OCI-LY7 (cell line): ENCODE results near the gene CHCHD6. TPM values are rescaled to one million over a fixed set of nuclear protein-coding genes. Genes with fewer than 3 reads are reported as not detected.

ENCODE experiments used
- BruUV-seq: library from RNA; stranded (reverse); fragments of 400-500 nt; replicated peaks from 2 replicates; lab custom pipeline; 2021; lab: Mats Ljungman, UMichigan
- CTCF ChIA-PET: fragments of 300-600 bp; sonication (Branson Sonifier 250); formaldehyde crosslinking; loops from one replicate; lab custom pipeline; 2022; ENCODE audit warnings: antibody characterized with exemption; ENCODE audit not compliant: unreplicated experiment; lab: Charles Lee
- POLR2A ChIA-PET: fragments of 300-600 bp; sonication (Branson Sonifier 250); formaldehyde crosslinking; loops from one replicate; lab custom pipeline; 2022; ENCODE audit warnings: antibody characterized with exemption; lab: Charles Lee
- DNase-seq: peaks from one replicate; pipeline ENCODE4 v3.0.0-alpha.2; 2015; ENCODE audit warnings: low spot score
- H2AFZ ChIP-seq: fragments of 200-600 bp; sonication (generic), shearing (Covaris generic); 2 replicates; pipeline ENCODE4 v1.6.1; 2014; ENCODE audit warnings: mild to moderate bottlenecking, antibody characterized with exemption, low read length, moderate library complexity
- H3K27ac ChIP-seq: fragments of 200-600 bp; sonication (generic); 2 replicates; pipeline ENCODE4 v1.5.1; 2014; ENCODE audit warnings: mixed run types, low read depth, mild to moderate bottlenecking, moderate library complexity, low read length, inconsistent platforms; ENCODE audit not compliant: poor library complexity, severe bottlenecking
- H3K36me3 ChIP-seq: fragments of 200-600 bp; sonication (generic); 2 replicates; pipeline ENCODE4 v1.6.1; 2014; ENCODE audit warnings: mild to moderate bottlenecking, antibody characterized with exemption, low read length, moderate library complexity, mixed read lengths; ENCODE audit not compliant: insufficient read depth
- H3K4me1 ChIP-seq: fragments of 200-600 bp; sonication (generic); 2 replicates; pipeline ENCODE4 v1.5.1; 2014; ENCODE audit warnings: mild to moderate bottlenecking, low read length; ENCODE audit not compliant: insufficient read depth, poor library complexity, severe bottlenecking
- H3K4me2 ChIP-seq: fragments of 200-600 bp; sonication (generic); 2 replicates; pipeline ENCODE4 v1.6.1; 2014; ENCODE audit warnings: mild to moderate bottlenecking, low read length
- H3K4me3 ChIP-seq: fragments of 200-600 bp; sonication (generic); 2 replicates; pipeline ENCODE4 v1.5.1; 2014; ENCODE audit warnings: mild to moderate bottlenecking, low read depth, low read length; ENCODE audit not compliant: poor library complexity, severe bottlenecking
- H3K79me2 ChIP-seq: fragments of 200-600 bp; sonication (generic); 2 replicates; pipeline ENCODE4 v1.6.1; 2016; ENCODE audit warnings: low read depth, mild to moderate bottlenecking, low read length, moderate library complexity, mixed read lengths; ENCODE audit not compliant: insufficient read depth
- H3K9me2 ChIP-seq: fragments of 200-600 bp; sonication (generic); 2 replicates; pipeline ENCODE4 v1.6.1; 2016; ENCODE audit warnings: mild to moderate bottlenecking, low read length, mixed read lengths; ENCODE audit not compliant: insufficient read depth
- H3K9me3 ChIP-seq: fragments of 200-600 bp; sonication (generic); 2 replicates; pipeline ENCODE4 v1.6.1; 2014; ENCODE audit warnings: mild to moderate bottlenecking, mixed run types, low read length, mixed read lengths
- H4K20me1 ChIP-seq: fragments of 200-600 bp; sonication (generic); 2 replicates; pipeline ENCODE4 v1.6.1; 2014; ENCODE audit warnings: mild to moderate bottlenecking, antibody characterized with exemption, low read length, moderate library complexity, mixed read lengths; ENCODE audit not compliant: insufficient read depth
- EZH2phosphoT487 ChIP-seq: fragments of 200-600 bp; sonication (generic); IDR thresholded peaks from 2 replicates; pipeline ENCODE4 v1.6.1; 2018; ENCODE audit warnings: low read depth, borderline replicate concordance, mild to moderate bottlenecking, mixed run types, antibody characterized with exemption, low read length, moderate library complexity, mixed read lengths
- intact Hi-C: fragments of 100-400 bp; cut with micrococcal nuclease; formaldehyde crosslinking; loops from one replicate; pipeline ENCODE4 v1.10.0; 2022; ENCODE audit not compliant: unreplicated experiment
- total RNA-seq, 2 experiments: library from RNA; depleted of rRNA in 1 of 2; stranded (reverse); fragments of >200 nt in 1 of 2; shearing (Covaris generic) in 1 of 2; gene quantifications; 2 replicates each; pipeline ENCODE4 v1.2.3, GENCODE V29; 2014 to 2022
- TF ChIP-seq, protein P1 (sequence below): fragments of 200-600 bp; sonication (generic); conservative IDR thresholded peaks from 2 replicates; pipeline ENCODE4 v1.5.1; 2014; ENCODE audit warnings: mild to moderate bottlenecking, antibody characterized with exemption, low read length, moderate library complexity, mixed read lengths

The CHCHD6 gene
- total RNA-seq, 2 experiments from 2014 or later, result 14.7 to 21.2 TPM

DNA sequence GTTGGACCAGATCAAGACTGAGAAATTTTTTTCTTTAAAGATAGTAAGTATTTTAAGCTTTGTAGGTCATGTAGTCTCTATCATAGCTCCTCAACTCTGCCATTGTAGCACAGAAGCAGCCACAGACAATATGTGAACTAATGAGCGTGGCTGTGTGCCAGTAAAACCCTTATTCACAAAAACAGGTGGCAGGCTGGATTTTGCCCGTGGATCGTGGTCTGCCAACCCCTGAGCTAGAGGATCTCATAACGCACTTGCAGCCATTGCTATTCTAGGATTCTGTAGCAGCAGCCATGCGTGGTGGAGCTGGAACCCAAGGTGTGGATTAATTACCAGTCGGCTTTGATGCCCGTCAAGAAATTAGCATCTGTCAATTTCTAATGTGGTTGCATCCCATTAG lies 210.2 kb downstream of the CHCHD6 start:
- BruUV-seq, result no TSS peak
- DNase-seq, result no peak
- no peak overlapping the region for H3K4me2 ChIP-seq
- intact Hi-C loops, result no loop called here
- H3K4me3 ChIP-seq, result no peak overlapping the region
- no peaks in the 10 kb centered on the region for H4K20me1 ChIP-seq
- H3K9me2 ChIP-seq, result no peaks in the 10 kb centered on the region
- no peak overlapping the region for H2AFZ ChIP-seq
- H3K4me1 ChIP-seq, result peaks cover 14% of the 10 kb centered on the region
- ChIA-PET CTCF (no interaction called here), POLR2A (interaction anchor here (0.6 kb wide), 1 partner anchor 1983 kb away, joined by 4 read pairs; no protein-coding TSS in a partner anchor)
- H3K27ac ChIP-seq, result no peak overlapping the region
- no peaks in the 10 kb centered on the region for H3K79me2 ChIP-seq
- H3K36me3 ChIP-seq, result no peaks in the 10 kb centered on the region
- no peak for TF ChIP-seq EZH2phosphoT487
- no peaks in the 10 kb centered on the region for H3K9me3 ChIP-seq

DNA sequence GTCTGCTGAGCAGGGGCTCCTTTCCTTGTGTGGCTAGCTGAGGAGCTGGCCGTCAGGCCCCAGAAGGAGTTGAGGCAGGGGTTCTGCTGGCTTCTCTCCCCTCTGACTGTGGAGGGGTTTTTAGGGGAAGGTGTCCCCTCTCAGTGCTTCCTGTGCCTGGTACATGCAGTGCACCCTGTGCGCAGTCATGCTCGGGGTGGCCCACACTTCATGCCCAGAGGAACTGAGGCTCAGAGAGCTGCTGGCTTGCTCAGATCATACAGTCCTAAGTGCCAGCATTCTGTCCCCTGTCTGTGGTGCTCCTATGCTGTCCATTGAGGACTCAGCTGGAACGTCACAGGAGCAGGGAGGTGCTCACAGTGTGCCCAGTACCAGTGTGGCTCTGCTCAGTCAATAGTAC lies 211.0 kb downstream of the CHCHD6 start:
- Histone ChIP-seq H3K4me2 (no peak overlapping the region), H2AFZ (no peak overlapping the region), H3K4me3 (no peak overlapping the region), H3K79me2 (no peaks in the 10 kb centered on the region), H3K9me2 (no peaks in the 10 kb centered on the region), H3K27ac (no peak overlapping the region), H3K36me3 (no peaks in the 10 kb centered on the region), H3K4me1 (peaks cover 14% of the 10 kb centered on the region), H4K20me1 (no peaks in the 10 kb centered on the region), H3K9me3 (no peaks in the 10 kb centered on the region)
- intact Hi-C loops, result no loop called here
- DNase-seq, result no peak
- TF ChIP-seq, protein P1, sequence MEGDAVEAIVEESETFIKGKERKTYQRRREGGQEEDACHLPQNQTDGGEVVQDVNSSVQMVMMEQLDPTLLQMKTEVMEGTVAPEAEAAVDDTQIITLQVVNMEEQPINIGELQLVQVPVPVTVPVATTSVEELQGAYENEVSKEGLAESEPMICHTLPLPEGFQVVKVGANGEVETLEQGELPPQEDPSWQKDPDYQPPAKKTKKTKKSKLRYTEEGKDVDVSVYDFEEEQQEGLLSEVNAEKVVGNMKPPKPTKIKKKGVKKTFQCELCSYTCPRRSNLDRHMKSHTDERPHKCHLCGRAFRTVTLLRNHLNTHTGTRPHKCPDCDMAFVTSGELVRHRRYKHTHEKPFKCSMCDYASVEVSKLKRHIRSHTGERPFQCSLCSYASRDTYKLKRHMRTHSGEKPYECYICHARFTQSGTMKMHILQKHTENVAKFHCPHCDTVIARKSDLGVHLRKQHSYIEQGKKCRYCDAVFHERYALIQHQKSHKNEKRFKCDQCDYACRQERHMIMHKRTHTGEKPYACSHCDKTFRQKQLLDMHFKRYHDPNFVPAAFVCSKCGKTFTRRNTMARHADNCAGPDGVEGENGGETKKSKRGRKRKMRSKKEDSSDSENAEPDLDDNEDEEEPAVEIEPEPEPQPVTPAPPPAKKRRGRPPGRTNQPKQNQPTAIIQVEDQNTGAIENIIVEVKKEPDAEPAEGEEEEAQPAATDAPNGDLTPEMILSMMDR, result no peak
- TF ChIP-seq EZH2phosphoT487, result no peak
- BruUV-seq, result no TSS peak
- CTCF ChIA-PET, result no interaction called here
- POLR2A ChIA-PET, result no interaction called here

DNA sequence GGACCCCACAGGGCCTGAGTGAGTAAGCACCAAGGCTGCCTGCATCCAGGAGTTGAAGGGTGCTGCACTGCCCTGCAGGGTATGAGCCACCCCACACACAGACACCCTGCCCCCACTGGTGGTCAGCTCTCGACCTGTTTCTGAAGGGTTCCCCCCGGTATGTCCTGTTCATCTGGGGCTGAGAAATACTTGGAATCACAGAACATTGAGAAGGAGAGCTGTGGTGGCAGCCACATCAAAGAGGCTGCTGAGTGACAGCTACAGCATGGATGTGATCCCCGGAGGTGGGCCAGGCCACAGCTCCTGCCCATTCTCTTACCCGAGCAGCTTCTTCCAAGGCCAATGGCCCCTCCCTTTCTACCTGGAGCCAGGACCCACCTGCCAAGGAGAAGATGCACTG lies 212.5 kb downstream of the CHCHD6 start:
- no TSS peak for BruUV-seq
- Histone ChIP-seq H4K20me1 (no peaks in the 10 kb centered on the region), H3K4me3 (no peak overlapping the region), H3K36me3 (no peaks in the 10 kb centered on the region), H3K4me2 (no peak overlapping the region), H3K27ac (no peak overlapping the region), H3K4me1 (peaks cover 7% of the 10 kb centered on the region), H3K9me2 (no peaks in the 10 kb centered on the region), H3K9me3 (no peaks in the 10 kb centered on the region), H3K79me2 (no peaks in the 10 kb centered on the region), H2AFZ (no peak overlapping the region)
- DNase-seq, result no peak
- TF ChIP-seq, protein P1, result no peak
- no peak for TF ChIP-seq EZH2phosphoT487
- ChIA-PET POLR2A (no interaction called here), CTCF (no interaction called here)
- intact Hi-C loops, result no loop called here
